Lower lobe of right lung (tissue), 2 donors: ENCODE data around the gene NCOA4. TPM values are rescaled to one million over a fixed set of nuclear protein-coding genes. Genes with fewer than 3 reads are reported as not detected.
"Not testable (repeated sequence)": the region's sequence is repeated elsewhere in the genome, so short reads cannot be mapped to it uniquely, and the experiment has no call there.

ENCODE experiments used
- ATAC-seq, 2 donors: fragments of 200-7000 bp; cut with Tn5 transposase; one replicate each; pipeline ENCODE4 v1.9.1; 2020 to 2022; ENCODE audit warnings: mild to moderate bottlenecking in 2 of 2, moderate library complexity in 2 of 2
- DNase-seq: peaks from one replicate; pipeline ENCODE4 v3.0.0-alpha.2; 2020
- H3K27ac ChIP-seq: fragments of 200-600 bp; one replicate; pipeline ENCODE4 v1.8.0; 2022
- H3K27me3 ChIP-seq: fragments of 200-600 bp; one replicate; pipeline ENCODE4 v1.8.0; 2022; ENCODE audit warnings: low read depth
- H3K36me3 ChIP-seq: fragments of 200-600 bp; one replicate; pipeline ENCODE4 v1.8.0; 2022; ENCODE audit warnings: mild to moderate bottlenecking
- H3K4me1 ChIP-seq: fragments of 200-600 bp; one replicate; pipeline ENCODE4 v1.8.0; 2022
- H3K4me3 ChIP-seq: fragments of 200-600 bp; one replicate; pipeline ENCODE4 v1.8.0; 2022; ENCODE audit warnings: mild to moderate bottlenecking
- H3K9me3 ChIP-seq: fragments of 200-600 bp; one replicate; pipeline ENCODE4 v1.8.0; 2022
- intact Hi-C: fragments of 100-400 bp; cut with DNase I; formaldehyde crosslinking; loops from one replicate; pipeline ENCODE4 v1.11.0; 2022
- total RNA-seq: library from RNA; stranded (reverse); fragmentation: NEBNext Ultra II Directional; extraction: Animal tissue kit (Norgen Biotek cat#: 25700); gene quantifications from one replicate; pipeline ENCODE4 v1.2.1, GENCODE V29; 2021
- TF ChIP-seq, protein P1 (sequence below): fragments of 200-600 bp; IDR thresholded peaks from one replicate; pipeline ENCODE4 v1.8.0; 2022; ENCODE audit warnings: antibody characterized with exemption, mild to moderate bottlenecking
- donor health status: DM: no; HTN: yes; CAD: no; lungs with severe emphysema.

The NCOA4 gene
- total RNA-seq, 1 donor from 2014 or later, result 194 TPM

GRCh38 chr10:46068117-46068516, 37.7 kb upstream of the NCOA4 start:
- Histone ChIP-seq H3K27me3 (no peaks in the 10 kb centered on the region), H3K4me1 (no peaks in the 10 kb centered on the region), H3K9me3 (no peaks in the 10 kb centered on the region), H3K4me3 (no peak overlapping the region), H3K27ac (no peak overlapping the region), H3K36me3 (no peaks in the 10 kb centered on the region)
- no peak for DNase-seq
- intact Hi-C loops, result no loop called here
- TF ChIP-seq, protein P1, sequence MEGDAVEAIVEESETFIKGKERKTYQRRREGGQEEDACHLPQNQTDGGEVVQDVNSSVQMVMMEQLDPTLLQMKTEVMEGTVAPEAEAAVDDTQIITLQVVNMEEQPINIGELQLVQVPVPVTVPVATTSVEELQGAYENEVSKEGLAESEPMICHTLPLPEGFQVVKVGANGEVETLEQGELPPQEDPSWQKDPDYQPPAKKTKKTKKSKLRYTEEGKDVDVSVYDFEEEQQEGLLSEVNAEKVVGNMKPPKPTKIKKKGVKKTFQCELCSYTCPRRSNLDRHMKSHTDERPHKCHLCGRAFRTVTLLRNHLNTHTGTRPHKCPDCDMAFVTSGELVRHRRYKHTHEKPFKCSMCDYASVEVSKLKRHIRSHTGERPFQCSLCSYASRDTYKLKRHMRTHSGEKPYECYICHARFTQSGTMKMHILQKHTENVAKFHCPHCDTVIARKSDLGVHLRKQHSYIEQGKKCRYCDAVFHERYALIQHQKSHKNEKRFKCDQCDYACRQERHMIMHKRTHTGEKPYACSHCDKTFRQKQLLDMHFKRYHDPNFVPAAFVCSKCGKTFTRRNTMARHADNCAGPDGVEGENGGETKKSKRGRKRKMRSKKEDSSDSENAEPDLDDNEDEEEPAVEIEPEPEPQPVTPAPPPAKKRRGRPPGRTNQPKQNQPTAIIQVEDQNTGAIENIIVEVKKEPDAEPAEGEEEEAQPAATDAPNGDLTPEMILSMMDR, result no peak
- no peak for ATAC-seq

DNA sequence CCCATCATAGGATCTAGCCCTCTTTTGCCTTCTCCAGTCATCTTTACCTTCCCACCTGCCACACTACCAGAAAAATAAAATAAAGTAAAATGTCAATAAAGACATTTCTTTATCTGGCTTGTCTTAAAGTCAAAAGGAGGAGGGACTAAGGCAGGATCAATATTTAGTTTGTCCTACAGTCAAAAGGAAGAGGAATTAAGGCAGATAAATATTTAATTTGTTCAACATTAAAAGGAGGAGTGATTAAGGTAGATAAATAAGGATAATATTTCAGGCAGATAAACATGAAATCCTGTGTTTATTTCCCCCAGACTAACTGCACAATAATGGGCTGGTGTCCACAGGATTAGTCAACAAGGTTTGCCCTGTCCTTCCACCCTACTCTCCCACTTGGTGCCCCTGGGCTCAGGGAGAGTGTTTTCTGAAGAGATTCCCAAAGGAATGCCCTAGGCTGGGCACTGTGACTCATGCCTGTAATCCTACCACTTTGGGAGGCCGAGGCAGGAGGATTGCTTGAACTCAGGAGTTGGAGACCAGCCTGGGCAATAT, 33.9 kb upstream of the NCOA4 start:
- Histone ChIP-seq H3K36me3 (no peaks in the 10 kb centered on the region), H3K27ac (no peak overlapping the region), H3K4me1 (no peaks in the 10 kb centered on the region), H3K27me3 (no peaks in the 10 kb centered on the region), H3K4me3 (no peak overlapping the region), H3K9me3 (no peaks in the 10 kb centered on the region)
- DNase-seq, result no peak
- TF ChIP-seq, protein P1, result no peak
- ATAC-seq, result no peak
- intact Hi-C loops, result no loop called here

DNA sequence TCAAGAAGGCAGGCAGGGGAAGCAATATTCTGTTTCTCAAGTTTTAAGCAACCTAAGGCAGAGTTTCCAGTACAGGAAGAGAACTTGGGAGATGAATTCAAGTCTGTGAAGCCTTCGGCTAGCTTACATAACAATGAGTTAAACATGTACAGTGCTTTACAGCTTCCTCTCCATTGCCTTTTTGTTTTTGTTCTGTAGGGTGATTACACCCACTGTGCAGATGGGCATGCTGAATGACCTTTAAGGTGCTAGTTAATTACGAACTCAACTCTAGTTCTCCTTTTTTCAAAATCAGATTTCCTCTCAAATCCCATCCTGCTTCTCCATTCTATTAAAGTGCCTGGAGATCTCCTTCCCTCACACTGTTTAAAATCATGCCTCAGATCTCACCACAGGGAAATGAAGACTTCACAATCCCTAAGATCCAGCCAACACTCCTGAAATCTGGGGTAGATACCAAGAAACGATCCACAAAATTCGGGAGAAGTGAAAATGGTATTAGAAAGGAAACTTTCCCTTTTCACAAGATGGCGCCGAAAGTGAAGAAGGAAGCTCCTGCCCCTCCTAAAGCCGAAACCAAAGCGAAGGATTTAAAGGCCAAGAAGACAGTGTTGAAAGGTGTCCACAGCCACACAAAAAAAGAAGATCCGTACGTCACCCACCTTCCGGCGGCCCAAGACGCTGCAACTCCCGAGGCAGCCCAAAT, 32.5 kb upstream of the NCOA4 start:
- Histone ChIP-seq H3K4me3 (no peak overlapping the region), H3K4me1 (no peaks in the 10 kb centered on the region), H3K36me3 (no peaks in the 10 kb centered on the region), H3K27me3 (no peaks in the 10 kb centered on the region), H3K27ac (no peak overlapping the region), H3K9me3 (no peaks in the 10 kb centered on the region)
- ATAC-seq, result no peak
- TF ChIP-seq, protein P1, result no peak
- DNase-seq, result no peak
- intact Hi-C loops, result no loop called here

DNA sequence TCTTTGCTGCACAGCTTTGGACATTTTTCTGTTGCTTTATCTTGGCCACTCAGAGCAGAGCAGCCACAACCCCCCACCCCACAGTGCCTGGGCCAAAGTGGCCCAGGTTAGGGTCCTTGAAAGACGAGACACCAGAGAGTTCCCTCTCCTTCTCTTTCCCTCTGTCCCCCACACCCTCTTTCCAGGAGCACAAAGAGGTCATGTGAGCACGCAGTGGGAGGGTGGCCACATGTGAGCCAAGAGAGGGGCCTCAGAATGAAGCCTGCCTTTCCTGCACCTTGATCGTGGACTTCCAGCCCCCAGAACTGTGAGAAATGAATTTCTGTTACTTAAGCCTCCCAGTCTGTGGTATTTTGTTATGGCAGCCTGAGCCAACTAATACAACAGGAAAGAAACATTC, 30.3 kb upstream of the NCOA4 start:
- no peaks in the 10 kb centered on the region for H3K36me3 ChIP-seq
- H3K27ac ChIP-seq, result no peak overlapping the region
- TF ChIP-seq, protein P1, result no peak
- no peak overlapping the region for H3K4me3 ChIP-seq
- no peaks in the 10 kb centered on the region for H3K9me3 ChIP-seq
- no peaks in the 10 kb centered on the region for H3K4me1 ChIP-seq
- H3K27me3 ChIP-seq, result no peaks in the 10 kb centered on the region
- ATAC-seq, result no peak
- DNase-seq, result no peak
- intact Hi-C loops, result no loop called here

- H3K27ac ChIP-seq, H3K36me3 ChIP-seq, H3K9me3 ChIP-seq, intact Hi-C loops, H3K4me3 ChIP-seq, H3K27me3 ChIP-seq, DNase-seq, H3K4me1 ChIP-seq, ATAC-seq: not testable (repeated sequence)
Observed at GRCh38 chr10:46057927-46058326, 27.5 kb upstream of the NCOA4 start.

DNA sequence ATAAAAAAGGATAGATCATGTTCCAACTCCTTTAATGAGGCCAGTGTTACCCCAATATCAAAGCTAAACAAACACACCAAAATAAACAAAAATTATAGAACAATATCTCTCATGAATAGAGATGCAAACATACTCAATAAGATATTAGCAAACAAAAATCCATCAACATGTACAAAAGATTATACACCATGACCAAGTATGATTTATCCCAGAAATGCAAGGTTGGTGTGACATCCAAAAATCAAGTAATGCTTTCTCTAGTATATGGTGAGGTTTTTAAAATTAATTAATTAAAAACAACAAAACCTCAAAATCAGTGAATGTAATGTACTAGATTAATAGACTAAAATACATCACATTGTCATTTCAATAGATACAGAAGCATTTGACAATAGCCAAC, 26.6 kb upstream of the NCOA4 start:
- no peak overlapping the region for H3K4me3 ChIP-seq
- intact Hi-C loops, result no loop called here

More for the DNA sequence above, 26.6 kb upstream of the NCOA4 start:
- ATAC-seq, result no peak
- H3K9me3 ChIP-seq, result no peaks in the 10 kb centered on the region
- no peaks in the 10 kb centered on the region for H3K36me3 ChIP-seq
- H3K27ac ChIP-seq, result no peak overlapping the region
- no peaks in the 10 kb centered on the region for H3K27me3 ChIP-seq
- H3K4me1 ChIP-seq, result no peaks in the 10 kb centered on the region
- TF ChIP-seq, protein P1, result no peak
- DNase-seq, result no peak
